ENCODE measurements around the gene NDUFV1. TPM values are rescaled to one million over a fixed set of nuclear protein-coding genes. Genes with fewer than 3 reads are reported as not detected.
"Not testable (repeated sequence)": the region's sequence is repeated elsewhere in the genome, so short reads cannot be mapped to it uniquely, and the experiment has no call there.

The NDUFV1 gene
- 182 TPM for total RNA-seq

DNA sequence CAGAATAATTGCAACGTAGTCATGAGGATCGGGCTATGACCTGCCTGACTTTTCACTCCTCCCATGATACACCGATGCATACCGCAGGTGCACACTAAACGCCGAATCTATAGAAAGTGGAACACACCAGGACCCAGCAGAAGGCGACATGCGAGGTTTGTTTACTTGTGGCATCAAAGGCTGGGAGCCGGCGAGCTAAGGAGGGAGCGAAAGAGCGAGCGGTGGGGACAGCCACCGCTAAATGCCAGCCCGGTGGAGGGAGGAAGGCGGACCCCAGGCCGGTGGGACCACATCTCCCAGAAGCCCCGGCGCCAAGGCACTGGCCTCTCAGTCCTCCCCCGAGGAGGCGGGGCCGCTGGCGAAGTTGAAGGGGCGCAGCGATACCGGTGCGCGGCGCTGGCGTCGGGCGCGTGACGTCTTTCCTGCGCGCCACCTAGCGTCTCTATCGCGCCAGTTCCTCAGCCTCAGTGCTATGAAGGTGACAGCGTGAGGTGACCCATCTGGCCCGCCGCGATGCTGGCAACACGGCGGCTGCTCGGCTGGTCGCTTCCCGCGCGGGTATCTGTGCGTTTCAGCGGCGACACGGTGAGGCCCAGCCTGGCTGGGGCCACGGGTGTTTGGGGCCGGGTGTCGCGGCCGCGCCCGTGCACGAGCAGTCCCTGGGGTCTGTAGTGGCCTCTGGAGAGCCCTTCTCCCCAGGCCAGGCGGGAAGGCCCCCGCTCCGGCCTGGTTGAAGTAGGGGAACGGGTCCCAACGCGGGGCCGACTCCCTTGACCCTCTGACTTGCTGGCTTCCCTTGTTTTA, at the start of gene NDUFV1:
Gene NDUFV1 (plus strand): TSS at position 445 of the 804 bp plus-strand sequence. CDS start 69 bp downstream, at position 514.
- DNase-seq (ENCODE audit: low spot score in 2 of 2) (peak; percentile 88 to 90), FAIRE-seq (no peak)

GRCh38 chr11:67558084-67558772, 48.5 kb upstream of the NDUFV1 start:
- FAIRE-seq = no peak
- DNase-seq (ENCODE audit: low spot score in 2 of 2) = no peak

DNA sequence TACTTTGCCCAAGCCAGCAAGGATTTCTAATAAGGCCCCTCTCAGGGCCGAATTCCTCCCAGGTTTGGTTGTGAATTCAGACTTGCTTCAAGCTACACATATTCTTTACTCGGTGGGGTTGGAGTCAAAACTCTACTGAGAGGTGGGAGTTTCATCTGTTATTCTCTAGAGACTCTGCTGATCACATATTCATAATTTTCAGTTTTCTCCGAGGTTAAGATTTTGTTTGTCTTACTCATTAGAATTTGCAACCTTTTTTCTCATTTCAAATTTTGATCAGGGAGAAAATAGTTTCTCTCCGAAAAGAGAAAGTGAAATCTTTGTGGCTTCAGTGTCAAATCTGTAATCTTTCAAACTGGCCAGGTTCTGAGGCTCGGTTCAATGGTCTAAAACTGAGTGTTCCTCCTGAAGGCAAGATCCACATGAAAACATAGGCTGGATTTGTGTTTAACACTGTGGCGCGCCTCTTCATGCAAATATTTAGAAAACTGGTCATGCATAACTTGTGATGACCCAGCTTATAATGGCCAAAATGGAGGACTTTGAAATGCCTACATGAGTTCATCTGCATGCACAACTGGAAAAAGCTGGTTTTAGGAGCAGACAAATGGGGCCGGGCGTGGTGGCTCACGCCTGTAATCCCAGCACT, 44.6 kb upstream of the NDUFV1 start:
- FAIRE-seq (no peak), DNase-seq (ENCODE audit: low spot score in 2 of 2) (no peak)

DNA sequence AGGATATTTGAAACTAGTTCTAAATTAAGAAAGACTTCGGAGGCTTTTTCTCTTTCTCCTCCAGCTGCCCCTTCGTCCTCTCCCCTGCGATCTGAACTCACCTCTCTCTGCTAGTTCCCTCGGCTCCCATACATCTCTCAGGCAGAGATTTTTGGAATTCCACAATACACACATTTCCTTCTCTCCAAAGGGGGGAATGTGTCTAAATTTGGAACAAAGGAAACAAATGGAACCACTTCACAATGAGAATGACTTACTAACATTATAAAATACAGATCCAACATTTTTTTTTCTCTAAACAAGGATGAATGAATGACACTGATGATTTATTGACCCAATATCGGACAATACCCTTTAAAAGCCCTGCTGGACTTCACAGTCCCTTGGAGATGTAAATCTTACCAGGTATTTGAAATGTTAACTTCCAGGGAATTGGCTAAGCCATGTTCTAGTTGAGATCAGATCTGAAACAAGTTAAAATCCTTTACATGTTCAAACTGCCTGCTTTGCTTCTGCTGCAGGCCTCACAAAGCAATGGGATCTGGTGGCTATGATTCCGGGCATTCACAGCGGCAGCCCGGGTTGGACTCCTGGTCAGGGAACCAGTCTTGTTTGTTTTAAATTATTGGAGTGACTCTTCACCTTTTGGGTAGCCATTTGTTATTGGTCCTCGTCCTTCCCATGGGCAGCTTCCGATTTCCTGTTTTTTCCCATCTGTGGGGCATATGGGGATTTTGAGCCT, 43.6 kb upstream of the NDUFV1 start:
- no peak for FAIRE-seq
- no peak for DNase-seq (ENCODE audit: low spot score in 2 of 2)

DNA sequence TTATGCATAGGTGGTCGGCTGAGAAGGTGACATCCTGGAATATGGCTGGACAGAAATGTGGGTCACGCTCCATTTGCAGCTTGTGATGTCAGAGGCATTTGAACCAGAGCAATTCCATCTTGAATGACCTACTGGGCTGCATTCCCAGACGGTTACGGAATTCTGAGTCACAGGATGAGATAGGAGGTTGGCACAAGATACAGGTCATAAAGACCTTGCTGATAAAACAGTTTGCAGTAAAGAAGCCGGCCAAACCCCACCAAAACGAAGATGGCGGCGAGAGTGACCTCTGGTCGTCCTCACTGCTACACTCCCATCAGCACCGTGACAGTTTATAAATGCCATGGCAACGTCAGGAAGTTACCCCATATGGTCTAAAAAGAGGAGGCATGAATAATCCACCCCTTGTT, 43.0 kb upstream of the NDUFV1 start:
- not testable (repeated sequence) for FAIRE-seq

GRCh38 chr11:67564230-67564629, 42.5 kb upstream of the NDUFV1 start:
- FAIRE-seq (no peak), DNase-seq (ENCODE audit: low spot score in 2 of 2) (no peak)

More for the DNA sequence above, 43.0 kb upstream of the NDUFV1 start:
- not testable (repeated sequence) for DNase-seq (ENCODE audit: low spot score in 2 of 2)

- no peak for FAIRE-seq
- no peak for DNase-seq (ENCODE audit: low spot score in 2 of 2)
Measured at GRCh38 chr11:67571443-67571842, 35.3 kb upstream of the NDUFV1 start.

DNA sequence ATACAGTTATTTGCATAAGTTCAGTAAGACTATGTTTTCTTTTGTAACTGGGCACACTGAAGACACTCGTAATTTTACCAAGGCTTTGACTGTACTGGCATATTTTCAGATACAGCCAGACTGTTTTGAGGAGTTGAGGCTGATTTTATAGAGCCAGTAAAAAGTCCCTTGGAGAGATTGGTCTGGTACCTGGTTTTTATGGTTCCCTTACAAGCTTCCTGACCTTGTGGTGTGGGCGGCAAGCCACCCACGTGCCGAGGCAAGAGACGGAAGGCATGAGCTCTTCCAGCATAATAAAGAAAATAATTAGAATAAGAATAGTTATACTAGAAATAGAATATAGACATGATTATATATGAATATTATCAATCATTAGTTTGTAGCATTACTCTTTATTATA, 34.4 kb upstream of the NDUFV1 start:
- FAIRE-seq (no peak), DNase-seq (ENCODE audit: low spot score in 2 of 2) (no peak)

DNA sequence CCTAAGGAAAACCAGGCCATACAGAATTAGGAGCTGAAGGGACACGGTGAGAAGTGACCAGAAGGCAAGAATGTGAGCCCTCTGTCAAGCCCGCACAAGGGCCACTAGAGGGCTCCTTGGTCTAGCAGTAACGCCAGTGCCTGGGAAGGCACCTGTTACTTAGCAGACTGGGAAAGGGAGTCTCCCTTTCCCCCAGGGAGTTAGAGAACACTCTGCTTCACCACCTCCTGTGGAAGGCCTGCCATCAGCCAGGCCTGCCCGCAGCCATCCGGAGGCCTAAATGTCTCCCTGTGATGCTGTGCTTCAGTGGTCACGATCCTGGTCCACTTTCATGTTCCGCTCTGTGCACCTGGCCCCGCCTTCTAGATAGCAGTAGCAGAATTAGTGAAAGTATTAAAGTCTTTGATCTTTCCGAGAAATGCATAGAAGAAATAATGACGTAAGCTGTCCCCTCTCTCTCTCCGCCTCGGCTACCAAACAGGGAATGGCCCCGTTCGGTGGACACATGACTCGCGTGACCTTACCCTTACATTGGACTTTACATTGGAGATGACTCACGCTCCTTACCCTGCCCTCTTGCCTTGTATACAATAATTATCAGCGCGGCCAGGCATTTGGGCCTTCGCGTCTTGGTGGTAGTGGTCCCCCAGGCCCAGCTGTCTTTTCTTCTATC, 33.9 kb upstream of the NDUFV1 start:
- DNase-seq (ENCODE audit: low spot score in 2 of 2) (no peak), FAIRE-seq (no peak)

DNA sequence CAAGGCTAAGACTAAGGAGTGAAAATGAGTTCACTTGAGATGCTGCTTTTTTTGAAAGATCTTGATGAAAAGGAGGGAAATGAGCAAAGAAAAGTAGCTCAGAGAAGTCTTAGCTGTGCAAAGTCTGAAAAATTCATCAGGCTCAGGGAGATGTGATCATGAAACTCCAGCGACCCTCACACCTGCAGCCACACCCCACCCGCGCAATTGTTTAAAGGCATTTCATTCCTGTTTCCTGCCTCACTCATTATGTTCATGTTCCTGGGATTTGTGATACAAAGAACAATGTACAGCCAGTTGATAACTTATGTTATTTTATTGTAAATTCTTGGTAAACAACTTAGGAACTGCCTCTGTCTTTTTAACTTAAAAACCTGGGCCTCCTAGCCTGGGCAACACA, 31.8 kb upstream of the NDUFV1 start:
- FAIRE-seq = no peak
- DNase-seq (ENCODE audit: low spot score in 2 of 2) = no peak

GRCh38 chr11:67576735-67577475, 29.8 kb upstream of the NDUFV1 start:
- DNase-seq (ENCODE audit: low spot score in 2 of 2) (no peak), FAIRE-seq (no peak)

DNA sequence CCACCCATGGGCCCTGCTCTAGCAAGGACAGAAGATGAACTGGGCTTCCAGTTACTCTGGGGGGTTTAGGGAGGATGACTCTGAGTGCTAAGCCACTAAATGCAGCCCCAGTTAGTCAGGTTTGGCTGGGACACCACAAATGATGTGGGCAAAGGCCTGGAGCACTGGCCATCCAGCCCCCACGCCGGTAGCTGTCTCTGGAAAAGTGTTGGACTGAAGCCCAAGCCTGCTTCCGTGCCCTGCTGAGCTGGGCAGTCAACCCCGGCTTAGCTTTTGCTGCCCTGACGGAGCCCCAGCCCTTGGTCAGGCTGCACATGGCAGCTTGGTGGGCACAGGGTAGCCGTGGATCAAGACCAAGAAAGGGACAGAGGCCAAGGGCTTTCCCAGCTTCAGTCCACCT, 28.8 kb upstream of the NDUFV1 start:
- DNase-seq (ENCODE audit: low spot score in 2 of 2) (no peak), FAIRE-seq (no peak)

DNA sequence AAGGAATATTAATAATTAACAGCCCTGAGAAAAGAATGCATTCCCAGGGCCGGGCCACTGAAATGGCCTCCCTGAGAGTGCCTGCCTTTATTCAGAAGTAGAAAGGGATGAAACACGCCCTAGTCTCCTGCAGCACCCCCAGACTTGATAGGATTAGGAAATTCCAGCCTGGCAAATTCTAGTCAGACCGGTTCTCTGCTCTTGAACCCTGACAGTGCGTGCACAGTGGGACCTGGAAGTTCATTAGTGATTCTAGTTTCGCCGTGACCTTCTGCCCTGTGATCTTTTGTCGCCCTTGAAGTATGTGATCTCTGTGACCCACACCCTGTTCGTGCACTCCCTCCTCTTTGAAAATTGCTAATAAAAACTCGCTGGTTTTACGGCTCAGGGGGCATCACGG, 25.3 kb upstream of the NDUFV1 start:
- FAIRE-seq = no peak
- no peak for DNase-seq (ENCODE audit: low spot score in 2 of 2)

DNA sequence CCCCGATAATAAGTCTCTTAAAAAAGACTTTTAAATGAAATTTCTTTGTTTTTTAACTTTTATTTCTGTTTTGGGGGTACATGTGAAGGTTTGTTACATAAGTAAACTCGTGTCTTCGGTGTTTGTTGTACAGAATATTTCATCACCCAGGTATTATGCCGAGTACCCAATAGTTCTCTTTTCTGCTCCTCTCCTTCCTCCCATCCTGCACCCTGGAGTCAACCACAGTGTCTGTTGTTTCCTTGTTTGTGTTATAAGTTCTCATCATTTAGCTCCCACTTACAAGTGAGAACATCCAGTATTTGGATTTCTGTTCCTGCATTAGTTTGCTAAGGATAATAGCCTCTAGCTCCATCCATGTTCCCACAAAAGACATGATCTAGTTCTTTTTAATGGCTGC, 24.7 kb upstream of the NDUFV1 start:
- no peak for DNase-seq (ENCODE audit: low spot score in 2 of 2)
- FAIRE-seq = no peak

DNA sequence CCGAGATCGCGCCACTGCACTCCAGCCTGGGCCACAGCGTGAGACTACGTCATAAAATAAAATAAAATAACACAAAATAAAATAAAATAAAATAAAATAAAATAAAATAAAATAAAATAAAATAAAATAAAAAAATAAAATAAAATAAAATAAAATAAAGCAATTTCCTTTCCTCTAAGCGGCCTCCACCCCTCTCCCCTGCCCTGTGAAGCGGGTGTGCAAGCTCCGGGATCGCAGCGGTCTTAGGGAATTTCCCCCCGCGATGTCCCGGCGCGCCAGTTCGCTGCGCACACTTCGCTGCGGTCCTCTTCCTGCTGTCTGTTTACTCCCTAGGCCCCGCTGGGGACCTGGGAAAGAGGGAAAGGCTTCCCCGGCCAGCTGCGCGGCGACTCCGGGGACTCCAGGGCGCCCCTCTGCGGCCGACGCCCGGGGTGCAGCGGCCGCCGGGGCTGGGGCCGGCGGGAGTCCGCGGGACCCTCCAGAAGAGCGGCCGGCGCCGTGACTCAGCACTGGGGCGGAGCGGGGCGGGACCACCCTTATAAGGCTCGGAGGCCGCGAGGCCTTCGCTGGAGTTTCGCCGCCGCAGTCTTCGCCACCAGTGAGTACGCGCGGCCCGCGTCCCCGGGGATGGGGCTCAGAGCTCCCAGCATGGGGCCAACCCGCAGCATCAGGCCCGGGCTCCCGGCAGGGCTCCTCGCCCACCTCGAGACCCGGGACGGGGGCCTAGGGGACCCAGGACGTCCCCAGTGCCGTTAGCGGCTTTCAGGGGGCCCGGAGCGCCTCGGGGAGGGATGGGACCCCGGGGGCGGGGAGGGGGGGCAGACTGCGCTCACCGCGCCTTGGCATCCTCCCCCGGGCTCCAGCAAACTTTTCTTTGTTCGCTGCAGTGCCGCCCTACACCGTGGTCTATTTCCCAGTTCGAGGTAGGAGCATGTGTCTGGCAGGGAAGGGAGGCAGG, 23.2 kb upstream of the NDUFV1 start, which contains the start of gene GSTP1:
Gene GSTP1 (plus strand): TSS at position 566 of the 958 bp plus-strand sequence. CDS start 32 bp downstream, at position 598.
- no peak for FAIRE-seq

DNA sequence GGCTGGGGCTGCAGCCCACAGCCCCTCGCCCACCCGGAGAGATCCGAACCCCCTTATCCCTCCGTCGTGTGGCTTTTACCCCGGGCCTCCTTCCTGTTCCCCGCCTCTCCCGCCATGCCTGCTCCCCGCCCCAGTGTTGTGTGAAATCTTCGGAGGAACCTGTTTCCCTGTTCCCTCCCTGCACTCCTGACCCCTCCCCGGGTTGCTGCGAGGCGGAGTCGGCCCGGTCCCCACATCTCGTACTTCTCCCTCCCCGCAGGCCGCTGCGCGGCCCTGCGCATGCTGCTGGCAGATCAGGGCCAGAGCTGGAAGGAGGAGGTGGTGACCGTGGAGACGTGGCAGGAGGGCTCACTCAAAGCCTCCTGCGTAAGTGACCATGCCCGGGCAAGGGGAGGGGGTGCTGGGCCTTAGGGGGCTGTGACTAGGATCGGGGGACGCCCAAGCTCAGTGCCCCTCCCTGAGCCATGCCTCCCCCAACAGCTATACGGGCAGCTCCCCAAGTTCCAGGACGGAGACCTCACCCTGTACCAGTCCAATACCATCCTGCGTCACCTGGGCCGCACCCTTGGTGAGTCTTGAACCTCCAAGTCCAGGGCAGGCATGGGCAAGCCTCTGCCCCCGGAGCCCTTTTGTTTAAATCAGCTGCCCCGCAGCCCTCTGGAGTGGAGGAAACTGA, 22.4 kb upstream of the NDUFV1 start:
- FAIRE-seq (no peak), DNase-seq (ENCODE audit: low spot score in 2 of 2) (peak; percentile 40 to 47)

More for the DNA sequence above, 23.2 kb upstream of the NDUFV1 start, which contains the start of gene GSTP1:
- DNase-seq (ENCODE audit: low spot score in 2 of 2) = peak; percentile 91 to 93

All from frontal cortex (tissue), 4 donors.